MM.1S (cell line): ENCODE data around the gene ITM2C.

Source experiments
- EZH2 ChIP-seq: fragments of 300-600 bp; sonication (generic); optimal IDR thresholded peaks from 2 replicates; pipeline ENCODE3; 2017; ENCODE audit warnings: low read depth, mild to moderate bottlenecking, antibody characterized with exemption, low read length, mixed read lengths
- EZH2phosphoT487 ChIP-seq: fragments of 300-600 bp; sonication (generic); IDR thresholded peaks from 2 replicates; pipeline ENCODE4 v1.6.1; 2018; ENCODE audit warnings: antibody characterized with exemption, low read length
- TF ChIP-seq, protein P1 (sequence below): fragments of 300-600 bp; sonication (generic); IDR thresholded peaks from 2 replicates; pipeline ENCODE4 v1.5.1; 2016; ENCODE audit warnings: antibody characterized with exemption, low read length, mixed read lengths

DNA sequence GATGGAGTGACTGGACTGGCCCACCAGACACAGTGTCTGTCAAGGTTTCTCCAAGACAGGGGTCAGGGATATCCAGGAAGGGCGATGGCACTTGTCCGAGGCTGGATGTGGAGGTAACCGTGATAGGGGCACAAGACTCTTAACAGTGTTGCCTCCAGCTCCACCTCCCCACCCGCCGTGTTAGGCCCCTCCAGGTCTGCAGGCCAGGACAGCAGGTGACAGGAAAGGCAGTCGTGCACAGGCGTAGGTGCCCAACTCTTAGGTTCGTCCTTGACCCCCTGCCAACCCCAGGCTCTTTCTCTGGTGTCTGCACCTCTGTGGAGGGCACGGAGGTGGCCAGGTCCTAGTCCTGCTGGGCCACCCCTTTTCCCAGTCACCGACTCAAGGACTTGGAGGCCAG lies 10.1 kb downstream of the ITM2C start:
- TF ChIP-seq, protein P1, sequence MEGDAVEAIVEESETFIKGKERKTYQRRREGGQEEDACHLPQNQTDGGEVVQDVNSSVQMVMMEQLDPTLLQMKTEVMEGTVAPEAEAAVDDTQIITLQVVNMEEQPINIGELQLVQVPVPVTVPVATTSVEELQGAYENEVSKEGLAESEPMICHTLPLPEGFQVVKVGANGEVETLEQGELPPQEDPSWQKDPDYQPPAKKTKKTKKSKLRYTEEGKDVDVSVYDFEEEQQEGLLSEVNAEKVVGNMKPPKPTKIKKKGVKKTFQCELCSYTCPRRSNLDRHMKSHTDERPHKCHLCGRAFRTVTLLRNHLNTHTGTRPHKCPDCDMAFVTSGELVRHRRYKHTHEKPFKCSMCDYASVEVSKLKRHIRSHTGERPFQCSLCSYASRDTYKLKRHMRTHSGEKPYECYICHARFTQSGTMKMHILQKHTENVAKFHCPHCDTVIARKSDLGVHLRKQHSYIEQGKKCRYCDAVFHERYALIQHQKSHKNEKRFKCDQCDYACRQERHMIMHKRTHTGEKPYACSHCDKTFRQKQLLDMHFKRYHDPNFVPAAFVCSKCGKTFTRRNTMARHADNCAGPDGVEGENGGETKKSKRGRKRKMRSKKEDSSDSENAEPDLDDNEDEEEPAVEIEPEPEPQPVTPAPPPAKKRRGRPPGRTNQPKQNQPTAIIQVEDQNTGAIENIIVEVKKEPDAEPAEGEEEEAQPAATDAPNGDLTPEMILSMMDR, result no peak
- TF ChIP-seq EZH2, result no peak
- no peak for TF ChIP-seq EZH2phosphoT487
